Midbrain (tissue), 1 donor: ENCODE results near the gene ETFA.

ENCODE experiments used
- DNase-seq: peaks from one replicate; lab custom pipeline; 2025; lab: John Stamatoyannopoulos, UW

Gene ETFA

DNA sequence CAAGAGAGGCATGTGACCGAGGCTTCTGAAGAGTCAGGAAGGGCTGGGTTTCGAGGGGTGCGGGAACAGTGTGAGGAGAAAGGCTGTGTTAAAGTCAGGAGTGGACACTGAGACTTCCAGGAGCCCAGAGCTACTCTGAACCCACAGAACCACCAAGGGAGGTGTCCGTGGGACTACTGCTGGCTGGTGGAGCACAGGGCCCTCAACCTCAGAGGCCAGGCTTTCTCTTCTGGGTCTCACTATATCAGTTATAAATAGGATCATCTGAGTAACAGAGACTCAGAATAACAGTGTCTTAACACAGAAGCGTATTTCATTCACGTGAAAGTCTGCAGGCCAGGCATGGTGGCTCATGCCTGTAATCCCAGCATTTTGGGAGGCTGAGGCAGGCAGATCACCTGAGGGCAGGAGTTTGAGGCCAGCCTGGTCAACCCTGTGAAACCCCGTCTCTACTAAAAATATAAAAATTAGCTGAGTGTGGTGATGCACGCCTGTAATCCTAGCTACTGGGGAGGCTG, 137.9 kb downstream of the ETFA start:
- no peak for DNase-seq

GRCh38 chr15:76172782-76173181, 138.5 kb downstream of the ETFA start:
- no peak for DNase-seq

GRCh38 chr15:76169911-76170800, 141.1 kb downstream of the ETFA start:
- DNase-seq = no peak

GRCh38 chr15:76169018-76169417, 142.3 kb downstream of the ETFA start:
- DNase-seq = no peak

DNA sequence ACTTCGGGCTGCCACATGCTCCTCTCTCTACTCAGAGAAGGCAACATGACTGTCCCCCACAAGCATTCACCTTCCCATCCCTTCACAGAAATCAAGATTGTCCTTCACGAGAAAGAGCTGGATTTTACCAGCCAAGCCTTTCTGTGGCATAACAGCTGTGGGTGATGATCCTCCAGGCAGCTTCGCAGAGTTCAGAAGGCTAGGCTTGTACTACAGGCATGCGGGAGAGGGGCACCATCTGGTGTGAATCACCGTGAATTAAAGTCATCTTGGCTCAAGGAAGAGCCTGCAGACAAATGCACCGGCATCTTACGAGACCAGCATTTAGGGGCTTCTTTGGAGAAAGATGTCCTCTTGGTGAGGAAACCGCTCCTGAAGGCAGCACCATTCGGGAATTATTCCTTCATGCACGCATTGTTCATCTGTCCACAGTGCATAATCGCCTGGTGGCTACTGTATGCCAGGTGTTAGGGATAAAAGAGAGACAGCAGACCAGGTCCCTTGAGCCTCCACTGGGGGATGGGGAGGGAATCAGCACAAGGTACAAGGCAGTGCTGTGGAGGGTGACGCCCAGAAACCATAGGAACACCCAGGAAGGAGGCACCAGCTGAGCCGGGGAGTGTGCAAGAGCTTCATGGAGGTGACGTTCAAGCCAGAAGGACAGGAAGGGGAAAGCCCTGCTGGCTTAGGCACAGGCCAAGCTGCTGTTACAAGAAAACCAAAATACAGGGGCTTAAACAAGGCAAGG, 142.9 kb downstream of the ETFA start:
- DNase-seq = no peak

- DNase-seq = no peak
Measured at GRCh38 chr15:76165951-76166350, 145.3 kb downstream of the ETFA start.
